Ishikawa (cell line): ENCODE data around the gene SLC22A3.

Experiments used
- CEBPB ChIP-seq: IDR thresholded peaks from 2 replicates; pipeline ENCODE4 v1.6.1; 2012
- CREB1 ChIP-seq: IDR thresholded peaks from 2 replicates; pipeline ENCODE4 v1.6.1; 2012; ENCODE audit warnings: low read depth
- EGR1 ChIP-seq: IDR thresholded peaks from 2 replicates; pipeline ENCODE4 v1.6.1; 2012
- EP300 ChIP-seq: IDR thresholded peaks from 2 replicates; pipeline ENCODE4 v1.6.1; 2012; ENCODE audit warnings: borderline replicate concordance
- FOXM1 ChIP-seq: IDR thresholded peaks from 2 replicates; pipeline ENCODE4 v1.6.1; 2012; ENCODE audit warnings: low read depth, borderline replicate concordance
- MAX ChIP-seq: IDR thresholded peaks from 2 replicates; pipeline ENCODE4 v1.6.1; 2012
- NFIC ChIP-seq: IDR thresholded peaks from 2 replicates; pipeline ENCODE4 v1.6.1; 2012
- RAD21 ChIP-seq: IDR thresholded peaks from 2 replicates; pipeline ENCODE4 v1.6.1; 2012; ENCODE audit warnings: low read depth
- REST ChIP-seq: IDR thresholded peaks from 2 replicates; pipeline ENCODE4 v1.6.1; 2012; ENCODE audit warnings: low read depth, mild to moderate bottlenecking
- TAF1 ChIP-seq: IDR thresholded peaks from 2 replicates; pipeline ENCODE4 v1.6.1; 2012; ENCODE audit warnings: low read depth, mild to moderate bottlenecking
- TCF12 ChIP-seq: IDR thresholded peaks from 2 replicates; pipeline ENCODE4 v1.6.1; 2012; ENCODE audit warnings: low read depth
- TEAD4 ChIP-seq: IDR thresholded peaks from 2 replicates; pipeline ENCODE4 v1.6.1; 2012
- USF1 ChIP-seq: IDR thresholded peaks from 2 replicates; pipeline ENCODE4 v1.6.1; 2012
- YY1 ChIP-seq: IDR thresholded peaks from 2 replicates; pipeline ENCODE4 v1.6.1; 2012; ENCODE audit warnings: low read depth
- ZBTB7A ChIP-seq: IDR thresholded peaks from 2 replicates; pipeline ENCODE4 v1.6.1; 2012; ENCODE audit warnings: low read depth

The SLC22A3 gene

GRCh38 chr6:160387916-160388643 lies 39.9 kb downstream of the SLC22A3 start:
- no peak for TF ChIP-seq REST
- TF ChIP-seq EP300: no peak
- TF ChIP-seq USF1: no peak
- TF ChIP-seq MAX: no peak
- no peak for TF ChIP-seq NFIC
- TF ChIP-seq TEAD4: no peak
- no peak for TF ChIP-seq YY1

GRCh38 chr6:160388922-160389321 lies 40.7 kb downstream of the SLC22A3 start:
- no peak for TF ChIP-seq CREB1
- TF ChIP-seq TCF12: no peak
- TF ChIP-seq TAF1: no peak
- no peak for TF ChIP-seq FOXM1
- TF ChIP-seq USF1: no peak
- no peak for TF ChIP-seq RAD21
- no peak for TF ChIP-seq ZBTB7A
- TF ChIP-seq NFIC: no peak
- TF ChIP-seq EGR1: no peak
- TF ChIP-seq CEBPB: no peak
- no peak for TF ChIP-seq EP300
- no peak for TF ChIP-seq REST
- TF ChIP-seq TEAD4: no peak
- no peak for TF ChIP-seq YY1
- TF ChIP-seq MAX: no peak

GRCh38 chr6:160391419-160392116 lies 43.4 kb downstream of the SLC22A3 start:
- TF ChIP-seq NFIC: no peak
- TF ChIP-seq RAD21: no peak
- TF ChIP-seq TEAD4: no peak
- no peak for TF ChIP-seq TAF1
- no peak for TF ChIP-seq CEBPB
- no peak for TF ChIP-seq YY1
- TF ChIP-seq EP300: no peak
- no peak for TF ChIP-seq REST
- no peak for TF ChIP-seq USF1
- TF ChIP-seq EGR1: no peak
- no peak for TF ChIP-seq FOXM1
- TF ChIP-seq CREB1: no peak
- TF ChIP-seq TCF12: no peak
